WI38 (cell line): ENCODE data around the gene LINC01488.

Source experiments
- H3K4me3 ChIP-seq: 2 replicates; pipeline ENCODE4 v1.5.1; 2011; ENCODE audit warnings: low read depth, mild to moderate bottlenecking, control low read depth, low read length
- CTCF ChIP-seq: IDR thresholded peaks from 2 replicates; pipeline ENCODE4 v1.5.1; 2012; ENCODE audit warnings: low read depth, mild to moderate bottlenecking, control low read depth, low read length

LINC01488 gene

GRCh38 chr11:69483691-69484426 lies 2.4 kb downstream of the LINC01488 start:
- TF ChIP-seq CTCF: no peak
- H3K4me3 ChIP-seq: no peak overlapping the region

- H3K4me3 ChIP-seq: no peak overlapping the region
- TF ChIP-seq CTCF: no peak
These were observed 3.2 kb downstream of the LINC01488 start for GRCh38 chr11:69484427-69485259.

- no peak overlapping the region for H3K4me3 ChIP-seq
- TF ChIP-seq CTCF: no peak
These were observed 4.0 kb downstream of the LINC01488 start for GRCh38 chr11:69485337-69486041.

- no peak for TF ChIP-seq CTCF
- no peak overlapping the region for H3K4me3 ChIP-seq
These were observed 4.8 kb downstream of the LINC01488 start for GRCh38 chr11:69486056-69486772.

- no peak for TF ChIP-seq CTCF
- H3K4me3 ChIP-seq: no peak overlapping the region
These were observed 5.4 kb downstream of the LINC01488 start for GRCh38 chr11:69486773-69487291.

GRCh38 chr11:69487391-69487790 lies 5.9 kb downstream of the LINC01488 start:
- H3K4me3 ChIP-seq: no peak overlapping the region
- no peak for TF ChIP-seq CTCF
